ENCODE results near the gene PDZK1IP1.

Gene PDZK1IP1

GRCh38 chr1:47137925-47138615 lies 51.8 kb downstream of the PDZK1IP1 start:
- no peak for DNase-seq (ENCODE audit: low read depth in 2 of 2)

- no peak for DNase-seq (ENCODE audit: low read depth in 2 of 2)
Observed at GRCh38 chr1:47137198-47137597, 52.6 kb downstream of the PDZK1IP1 start, which contains the start of gene CYP4A22. Gene CYP4A22 (plus strand): TSS chr1:47137441. CDS start chr1:47137486, 45 bp downstream.

Measured in stimulated activated CD8-positive, alpha-beta memory T cell treated with anti-CD3 and anti-CD28 coated beads, Interleukin-7, amount 100 ng/mL, for 1 hour (primary cell).